ENCODE measurements around the gene DMAP1.

The DMAP1 gene

GRCh38 chr1:44256762-44257554 is 43.7 kb downstream of the DMAP1 start:
- DNase-seq = no peak

GRCh38 chr1:44259090-44259489 is 45.8 kb downstream of the DMAP1 start:
- DNase-seq = no peak

- peak; percentile 23 for DNase-seq
These were observed 47.5 kb downstream of the DMAP1 start for GRCh38 chr1:44260792-44261170.

GRCh38 chr1:44261171-44261817 is 48.0 kb downstream of the DMAP1 start:
- no peak for DNase-seq

- DNase-seq = peak; percentile 15
These were observed 48.7 kb downstream of the DMAP1 start for GRCh38 chr1:44261962-44262361.

GRCh38 chr1:44262414-44262813 is 49.1 kb downstream of the DMAP1 start:
- peak; percentile 19 for DNase-seq

GRCh38 chr1:44262816-44263567 is 49.7 kb downstream of the DMAP1 start:
- no peak for DNase-seq

GRCh38 chr1:44263568-44264450 is 50.5 kb downstream of the DMAP1 start:
- DNase-seq = peak; percentile 73

- DNase-seq = no peak
These were observed 51.1 kb downstream of the DMAP1 start for GRCh38 chr1:44264451-44264771.

- DNase-seq = no peak
These were observed 52.5 kb downstream of the DMAP1 start for GRCh38 chr1:44265656-44266358.

- no peak for DNase-seq
These were observed 53.4 kb downstream of the DMAP1 start for GRCh38 chr1:44266400-44267344.

- no peak for DNase-seq
These were observed 54.2 kb downstream of the DMAP1 start for GRCh38 chr1:44267438-44267837.

- no peak for DNase-seq
These were observed 54.8 kb downstream of the DMAP1 start for GRCh38 chr1:44268054-44268453.
